ENCODE measurements around the gene NSD1. TPM values are rescaled to one million over a fixed set of nuclear protein-coding genes. Genes with fewer than 3 reads are reported as not detected.

Gene NSD1
- total RNA-seq, 1 experiment from 2014 or later, result 48.9 TPM

DNA sequence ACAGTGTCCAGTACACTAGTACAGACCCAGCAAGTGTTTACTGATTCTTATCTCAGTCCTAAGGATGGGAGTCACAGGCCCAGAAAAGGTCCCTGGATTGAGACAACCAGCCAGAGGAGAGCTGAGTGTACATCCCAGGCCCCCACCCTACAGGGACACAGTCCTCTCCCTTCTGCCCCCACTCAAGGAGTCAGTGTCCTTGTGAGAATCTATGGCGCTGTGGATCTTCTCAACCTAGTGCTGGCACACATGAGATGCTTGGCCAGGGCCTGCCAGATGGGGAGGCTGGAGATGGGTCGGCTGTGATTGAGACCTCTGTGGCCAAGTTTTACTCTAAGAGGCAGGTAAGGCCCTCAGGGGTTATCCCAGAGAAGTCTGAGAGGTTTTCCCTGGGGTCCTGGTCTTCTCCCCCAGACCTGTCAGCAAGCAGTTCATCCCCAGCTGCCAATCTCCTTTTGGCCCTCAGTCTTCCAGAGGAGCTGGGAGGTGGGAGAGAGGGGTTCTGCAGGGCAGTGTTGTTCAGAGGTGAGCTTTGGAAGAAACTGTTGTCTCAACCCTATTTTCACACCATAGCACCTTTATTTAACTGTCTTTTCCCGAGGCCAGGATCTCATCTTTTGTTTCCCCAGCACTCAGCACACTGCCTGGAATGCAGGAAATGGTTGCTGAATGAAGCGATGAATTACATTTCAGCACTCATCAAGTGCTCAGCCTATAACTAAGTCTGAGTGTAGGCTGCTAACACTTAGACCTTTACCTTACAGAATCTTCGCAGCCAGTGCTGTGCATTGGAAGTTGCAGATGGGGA lies 3.2 kb upstream of the NSD1 start:
- no peak for TF ChIP-seq EZH2phosphoT487 (IDR thresholded peaks at IDR 0.05; ENCODE audit: borderline replicate concordance, low read length)
- TF ChIP-seq CTCF (conservative IDR thresholded peaks at IDR 0.05; ENCODE audit: low read depth, low read length), result no peak
- no peak for TF ChIP-seq EZH2 (IDR thresholded peaks at IDR 0.05; ENCODE audit: low read length, unreplicated experiment)
- Histone ChIP-seq H3F3A (ENCODE audit: low read length, unreplicated experiment) (no peaks in the 10 kb centered on the region), H3K9me3 (ENCODE audit: low read length) (no peaks in the 10 kb centered on the region), H3K4me3 (ENCODE audit: low read length) (no peak overlapping the region), H3K27me3 (ENCODE audit: low read length) (no peaks in the 10 kb centered on the region), H2AFZ (ENCODE audit: low read length) (no peak overlapping the region), H3K79me2 (ENCODE audit: low read length) (peaks cover 12% of the 10 kb centered on the region), H4K20me1 (ENCODE audit: low read length) (no peaks in the 10 kb centered on the region), H3K4me2 (ENCODE audit: low read length) (no peak overlapping the region), H3K9me2 (replicated peaks; ENCODE audit: low read length) (no peaks in the 10 kb centered on the region), H3K9ac (ENCODE audit: low read length) (no peak overlapping the region), H3K4me1 (ENCODE audit: insufficient read depth, low read length) (peaks cover 9% of the 10 kb centered on the region), H3K36me3 (ENCODE audit: low read depth, low read length) (peaks cover 4% of the 10 kb centered on the region), H3K27ac (ENCODE audit: low read length) (no peak overlapping the region)
- CTCF ChIA-PET, result no interaction called here
- ATAC-seq (no peak), DNase-seq (peak; percentile 1)
- POLR2A ChIA-PET (ENCODE audit: unreplicated experiment), result no interaction called here
- BruUV-seq (replicated peaks), result no TSS peak
- intact Hi-C loops (cut with micrococcal nuclease), result loop anchor here (2.0 to 5.0 kb wide), 2 partner anchors 16 to 172 kb away; partner anchors contain the start of genes PRELID1 and RAB24

DNA sequence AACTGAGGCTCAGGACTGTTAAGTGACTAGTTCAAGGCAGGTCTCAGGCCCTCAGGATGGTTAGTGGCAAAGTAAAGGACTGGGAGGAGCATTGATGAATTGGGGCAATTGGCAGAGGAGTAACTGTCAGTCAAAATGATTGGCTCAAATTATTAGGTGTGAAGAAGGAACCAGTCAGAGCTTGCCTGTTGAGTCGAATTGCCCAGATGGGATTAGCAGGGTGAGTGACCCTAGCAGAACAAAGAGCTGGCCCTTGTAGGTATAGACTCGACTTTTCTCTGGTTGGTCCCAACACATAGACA lies 2.6 kb upstream of the NSD1 start:
- DNase-seq (no peak), ATAC-seq (no peak)
- Histone ChIP-seq H3K9me2 (replicated peaks; ENCODE audit: low read length) (no peaks in the 10 kb centered on the region), H3K9ac (ENCODE audit: low read length) (no peak overlapping the region), H3K4me3 (ENCODE audit: low read length) (no peak overlapping the region), H3K79me2 (ENCODE audit: low read length) (peaks cover 18% of the 10 kb centered on the region), H3K4me2 (ENCODE audit: low read length) (no peak overlapping the region), H3K9me3 (ENCODE audit: low read length) (no peaks in the 10 kb centered on the region), H3K27me3 (ENCODE audit: low read length) (no peaks in the 10 kb centered on the region), H4K20me1 (ENCODE audit: low read length) (no peaks in the 10 kb centered on the region), H2AFZ (ENCODE audit: low read length) (no peak overlapping the region), H3K36me3 (ENCODE audit: low read depth, low read length) (peaks cover 9% of the 10 kb centered on the region), H3K27ac (ENCODE audit: low read length) (no peak overlapping the region), H3F3A (ENCODE audit: low read length, unreplicated experiment) (no peaks in the 10 kb centered on the region), H3K4me1 (ENCODE audit: insufficient read depth, low read length) (peaks cover 14% of the 10 kb centered on the region)
- POLR2A ChIA-PET (ENCODE audit: unreplicated experiment), result no interaction called here
- intact Hi-C loops (cut with micrococcal nuclease), result loop anchor here (2.0 to 5.0 kb wide), 2 partner anchors 16 to 171 kb away; partner anchors contain the start of genes PRELID1 and RAB24
- no TSS peak for BruUV-seq (replicated peaks)
- CTCF ChIA-PET, result no interaction called here
- no peak for TF ChIP-seq CTCF (conservative IDR thresholded peaks at IDR 0.05; ENCODE audit: low read depth, low read length)
- no peak for TF ChIP-seq EZH2phosphoT487 (IDR thresholded peaks at IDR 0.05; ENCODE audit: borderline replicate concordance, low read length)
- TF ChIP-seq EZH2 (IDR thresholded peaks at IDR 0.05; ENCODE audit: low read length, unreplicated experiment), result no peak
